ENCODE measurements around the gene CADPS2. TPM values are rescaled to one million over a fixed set of nuclear protein-coding genes. Genes with fewer than 3 reads are reported as not detected.

Gene CADPS2
- total and polyA plus RNA-seq, 2 of the 4 experiments (the other 2 are of a cell fraction) = 0.10 to 0.54 TPM

DNA sequence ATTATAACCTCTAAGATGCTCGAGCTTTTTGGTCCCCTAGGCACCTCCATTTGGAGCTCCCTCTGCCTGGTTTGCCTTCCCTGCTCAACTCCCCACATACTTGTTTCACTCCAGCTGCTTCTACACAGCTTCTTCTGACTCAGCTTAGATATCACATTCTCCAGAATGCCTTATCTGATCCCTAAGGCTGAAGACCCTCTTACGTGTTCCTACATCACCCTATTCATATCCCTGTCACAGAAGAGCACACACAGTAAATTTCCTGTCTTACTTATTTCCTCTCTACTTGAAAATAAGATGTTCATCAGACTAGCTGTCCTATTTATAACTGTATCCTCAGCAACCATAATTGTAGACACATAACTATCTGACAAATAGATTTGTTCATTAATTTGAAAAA lies 122.2 kb downstream of the CADPS2 start:
- H3K14ac ChIP-seq (replicated peaks; ENCODE audit: low read depth, low read length) = no peak overlapping the region
- H3K9ac ChIP-seq (ENCODE audit: low read depth, low read length) = no peak overlapping the region
- in situ Hi-C loops (cut with MboI; ENCODE audit: low sequenced_read_pairs) = no loop called here
- H4K8ac ChIP-seq (ENCODE audit: low read depth in 2 of 2, low read length in 2 of 2) = no peak overlapping the region
- H3K27ac ChIP-seq (ENCODE audit: insufficient read depth, low read length) = no peak overlapping the region
- no peaks in the 10 kb centered on the region for H3K9me1 ChIP-seq (ENCODE audit: insufficient read depth, low read length)
- no peak overlapping the region for H4K5ac ChIP-seq (ENCODE audit: low read depth, low read length)
- 15% methylated on average over 2 of the region's 2 CpGs; no CpG with 5 or more reads in 1 of the 2 experiments for WGBS, 2 experiments (ENCODE audit: extremely low coverage in 2 of 2, insufficient read length in 1 of 2)
- dilution Hi-C loops (cut with HindIII; ENCODE audit: low sequenced_read_pairs, unreplicated experiment) = no loop called here
- ATAC-seq (ENCODE audit: low read depth) (no peak), DNase-seq (no peak)
- POLR2A ChIA-PET (ENCODE audit: unreplicated experiment) = no interaction called here
- no peak overlapping the region for H2BK120ac ChIP-seq (ENCODE audit: low read depth, low read length)
- no peaks in the 10 kb centered on the region for H4K20me1 ChIP-seq (ENCODE audit: insufficient read depth, low read length)
- no peaks in the 10 kb centered on the region for H3K4me1 ChIP-seq (ENCODE audit: control insufficient read depth, insufficient read depth, low read length)
- no peak overlapping the region for H2AK9ac ChIP-seq (replicated peaks; ENCODE audit: low read depth, low read length, poor library complexity)
- H3K79me1 ChIP-seq (ENCODE audit: low read depth in 1 of 2, low read length in 2 of 2) = no peaks in the 10 kb centered on the region
- no TSS peak for BruUV-seq (replicated peaks)
- no peak overlapping the region for H3K4me3 ChIP-seq (ENCODE audit: insufficient read depth, low read depth, low read length)
- H3K9me3 ChIP-seq (ENCODE audit: control insufficient read depth, insufficient read depth, low read length) = no peaks in the 10 kb centered on the region
- CTCF ChIA-PET = no interaction called here
- no peak overlapping the region for H2BK5ac ChIP-seq (ENCODE audit: low read depth, low read length, poor library complexity, severe bottlenecking)
- no peak overlapping the region for H2BK20ac ChIP-seq (ENCODE audit: low read depth, low read length)
- H2AFZ ChIP-seq (replicated peaks; ENCODE audit: low read length, poor library complexity) = no peak overlapping the region
- H3K23ac ChIP-seq (ENCODE audit: low read depth, low read length) = no peak overlapping the region
- no peak overlapping the region for H2BK15ac ChIP-seq (ENCODE audit: low read depth, low read length)
- no peak overlapping the region for H3K18ac ChIP-seq (ENCODE audit: low read depth, low read length)
- H2AK5ac ChIP-seq (ENCODE audit: low read depth, low read length) = no peak overlapping the region
- H3K36me3 ChIP-seq (ENCODE audit: control insufficient read depth, insufficient read depth, low read length) = no peaks in the 10 kb centered on the region
- H3K56ac ChIP-seq (ENCODE audit: extremely low read depth, insufficient read depth, low read length) = no peak overlapping the region
- no peak overlapping the region for H4K91ac ChIP-seq (ENCODE audit: insufficient read depth, low read depth, low read length)
- TF ChIP-seq MXI1 (IDR thresholded peaks at IDR 0.05; ENCODE audit: borderline replicate concordance, low read depth, low read length) (no peak), MAZ (IDR thresholded peaks at IDR 0.05; ENCODE audit: borderline replicate concordance, low read depth, low read length) (no peak), CHD1 (IDR thresholded peaks at IDR 0.05; ENCODE audit: low read depth, low read length) (no peak), RCOR1 (IDR thresholded peaks at IDR 0.05; ENCODE audit: insufficient replicate concordance, low read length) (no peak), MAFK (IDR thresholded peaks at IDR 0.05; ENCODE audit: low read depth, low read length) (no peak), POLR2A (IDR thresholded peaks at IDR 0.05; ENCODE audit: low read depth, low read length) (no peak), RAD21 (IDR thresholded peaks at IDR 0.05; ENCODE audit: low read length) (no peak), CTCF (conservative IDR thresholded peaks at IDR 0.05; ENCODE audit: low read depth, low read length) (no peak), RFX5 (IDR thresholded peaks at IDR 0.05; ENCODE audit: low read depth, low read length) (no peak), NFE2L2 (IDR thresholded peaks at IDR 0.05; ENCODE audit: low read depth, low read length) (no peak), BHLHE40 (IDR thresholded peaks at IDR 0.05; ENCODE audit: low read depth, low read length) (no peak), SMC3 (IDR thresholded peaks at IDR 0.05; ENCODE audit: low read depth, low read length) (no peak), USF2 (IDR thresholded peaks at IDR 0.05; ENCODE audit: low read depth, low read length) (no peak), CEBPB (IDR thresholded peaks at IDR 0.05; ENCODE audit: low read depth, low read length) (no peak), FOS (IDR thresholded peaks at IDR 0.05; ENCODE audit: low read depth, low read length) (no peak)
- TF ChIP-seq, protein P1, sequence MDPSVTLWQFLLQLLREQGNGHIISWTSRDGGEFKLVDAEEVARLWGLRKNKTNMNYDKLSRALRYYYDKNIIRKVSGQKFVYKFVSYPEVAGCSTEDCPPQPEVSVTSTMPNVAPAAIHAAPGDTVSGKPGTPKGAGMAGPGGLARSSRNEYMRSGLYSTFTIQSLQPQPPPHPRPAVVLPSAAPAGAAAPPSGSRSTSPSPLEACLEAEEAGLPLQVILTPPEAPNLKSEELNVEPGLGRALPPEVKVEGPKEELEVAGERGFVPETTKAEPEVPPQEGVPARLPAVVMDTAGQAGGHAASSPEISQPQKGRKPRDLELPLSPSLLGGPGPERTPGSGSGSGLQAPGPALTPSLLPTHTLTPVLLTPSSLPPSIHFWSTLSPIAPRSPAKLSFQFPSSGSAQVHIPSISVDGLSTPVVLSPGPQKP (IDR thresholded peaks at IDR 0.05; ENCODE audit: borderline replicate concordance, low read depth, low read length) = no peak
- H3K27me3 ChIP-seq (ENCODE audit: control insufficient read depth, insufficient read depth, low read length) = no peaks in the 10 kb centered on the region
- intact Hi-C loops (cut with micrococcal nuclease) = no loop called here
- no peak overlapping the region for H3K4me2 ChIP-seq (ENCODE audit: low read depth, low read length)
- H3K4ac ChIP-seq (ENCODE audit: low read depth, low read length) = no peak overlapping the region
